ES-I3 (cell line): Measurements from ENCODE around the gene CAD.
A peak's percentile ranks its signal among the peaks of the same experiment; 100 is the strongest.

ENCODE experiments used
- H3K36me3 ChIP-seq: 2 replicates; pipeline ENCODE4 v1.6.1; 2013; ENCODE audit warnings: mild to moderate bottlenecking, low read length, control low read depth, moderate library complexity; ENCODE audit not compliant: insufficient read depth
- H3K4me1 ChIP-seq: 2 replicates; pipeline ENCODE4 v1.6.1; 2013; ENCODE audit warnings: mild to moderate bottlenecking, control low read depth, low read length; ENCODE audit not compliant: insufficient read depth
- H3K9ac ChIP-seq: 2 replicates; pipeline ENCODE4 v1.6.1; 2013; ENCODE audit warnings: low read depth, mild to moderate bottlenecking, low read length, moderate library complexity
- H3K9me3 ChIP-seq: 2 replicates; pipeline ENCODE4 v1.6.1; 2013; ENCODE audit warnings: mild to moderate bottlenecking, low read length, moderate library complexity; ENCODE audit not compliant: control insufficient read depth, insufficient read depth

The CAD gene

DNA sequence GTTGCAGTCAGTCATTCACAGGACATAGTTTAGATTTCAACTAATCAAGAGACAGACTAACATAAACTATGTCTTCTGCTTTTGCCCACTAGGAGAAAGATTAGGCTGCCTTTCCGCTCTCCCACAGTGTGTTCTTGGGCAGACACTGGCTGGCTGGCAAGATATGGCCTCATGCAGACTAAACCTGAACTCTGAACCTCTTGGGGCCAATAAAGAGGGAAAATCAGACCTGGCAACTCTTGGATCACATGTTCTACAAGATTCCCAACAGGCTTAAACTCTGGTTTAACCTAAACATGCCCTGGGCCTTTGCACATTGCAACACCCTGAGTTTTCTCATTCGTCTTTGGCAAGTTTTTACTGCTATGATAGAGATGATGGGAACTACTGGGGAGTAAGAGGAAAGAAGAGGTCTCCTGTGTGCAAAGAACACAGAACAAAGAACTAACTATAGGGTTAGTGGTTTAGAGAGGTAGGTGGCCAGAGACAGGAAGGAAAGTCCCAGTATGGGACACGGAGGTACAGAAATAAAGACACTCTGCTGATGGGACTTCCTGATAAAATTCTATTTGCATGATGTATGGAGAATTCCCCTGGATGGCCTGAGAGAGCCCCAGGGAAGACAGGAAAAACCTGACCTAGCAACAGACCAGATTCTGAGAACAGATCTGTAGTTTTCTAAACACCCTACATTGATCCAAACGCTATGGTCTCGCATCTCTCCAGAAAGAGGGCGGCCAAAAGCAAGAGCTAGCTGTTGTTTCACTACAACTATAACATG, 7.4 kb upstream of the CAD start:
- Histone ChIP-seq H3K9ac (no peak overlapping the region; the same call in 1 of the 2 replicates), H3K4me1 (peaks cover 5% of the 10 kb centered on the region; the same call in 1 of the 2 replicates), H3K9me3 (no peaks in the 10 kb centered on the region), H3K36me3 (peaks cover 24% of the 10 kb centered on the region)

DNA sequence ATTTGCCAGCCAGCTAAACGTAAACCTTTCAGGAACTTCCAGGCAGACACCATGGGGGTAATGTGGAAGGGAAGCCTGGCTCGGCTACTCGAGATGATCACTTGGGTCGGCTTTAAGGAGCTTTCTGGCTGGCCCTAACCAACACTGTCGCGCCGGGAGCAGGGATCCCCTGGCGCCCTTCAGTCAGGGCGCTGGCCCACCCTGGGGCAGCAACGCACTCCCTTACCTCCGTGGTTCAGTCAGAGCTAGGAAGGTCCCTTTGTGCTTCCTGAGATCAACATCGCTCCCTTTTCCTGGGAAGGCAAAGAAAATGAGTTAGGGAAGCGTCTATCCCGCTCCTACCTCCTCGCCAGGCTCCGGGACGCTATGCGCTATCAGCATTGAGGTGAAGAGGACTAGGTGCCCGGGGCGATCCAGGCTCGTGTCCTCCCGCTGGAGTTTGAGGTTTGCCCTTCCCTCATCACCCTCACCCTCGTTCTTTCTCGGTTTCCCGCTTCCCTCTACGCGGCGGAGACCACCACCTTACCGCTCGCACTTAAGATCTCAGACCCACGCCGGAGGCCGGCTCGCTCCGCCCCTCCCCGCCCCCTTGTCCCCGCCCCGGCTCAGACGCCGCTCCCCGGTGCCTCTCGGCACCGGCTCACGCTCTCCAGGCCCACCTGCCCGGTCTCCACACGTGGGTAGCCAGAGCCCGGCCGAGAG, 5.8 kb upstream of the CAD start:
- Histone ChIP-seq H3K4me1 (peaks cover 5% of the 10 kb centered on the region; the same call in 1 of the 2 replicates), H3K9ac (peak overlapping the region; percentile 76), H3K9me3 (no peaks in the 10 kb centered on the region), H3K36me3 (peaks cover 24% of the 10 kb centered on the region)

DNA sequence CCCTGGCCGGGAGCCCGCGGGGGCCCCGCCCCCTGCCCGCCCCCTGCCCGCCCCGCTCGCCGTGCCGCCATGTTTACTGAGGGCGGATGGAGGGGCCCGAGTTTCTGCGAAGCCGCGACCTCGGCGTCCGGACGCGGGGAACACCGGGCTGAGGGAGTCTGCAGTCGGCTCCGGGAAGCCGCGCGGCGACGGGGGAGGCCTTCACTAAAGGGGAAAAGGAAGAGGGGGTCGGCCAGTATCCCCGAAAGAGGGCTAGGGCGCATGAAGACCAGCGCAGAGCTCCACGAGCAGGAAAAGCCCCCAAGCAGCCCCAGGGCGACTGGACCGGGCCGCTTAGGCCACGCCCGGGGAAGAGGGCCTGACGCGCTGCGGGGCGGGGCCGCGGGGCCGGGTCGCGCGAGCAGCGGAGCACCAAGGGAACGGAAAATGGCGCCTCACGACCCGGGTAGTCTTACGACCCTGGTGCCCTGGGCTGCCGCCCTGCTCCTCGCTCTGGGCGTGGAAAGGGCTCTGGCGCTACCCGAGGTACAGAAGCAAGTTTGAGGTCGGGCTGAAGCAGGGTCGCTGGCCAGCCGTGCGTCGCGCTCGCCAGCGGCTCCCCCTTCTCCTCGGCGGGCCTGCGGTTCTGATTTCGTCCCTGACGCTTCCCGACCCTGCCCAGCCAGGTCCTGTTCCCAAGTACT, 5.1 kb upstream of the CAD start, which contains the start of the genes ATRAID and SLC5A6:
Gene ATRAID, plus strand, starts transcription at position 99 of the 683 bp plus-strand sequence. Its CDS starts 328 bp downstream, at position 427.
Gene SLC5A6, minus strand, starts transcription at position 326 of the 683 bp plus-strand sequence. CDS start 4,618 bp downstream, outside the sequence.
- peaks cover 18% of the 10 kb centered on the region for H3K36me3 ChIP-seq

DNA sequence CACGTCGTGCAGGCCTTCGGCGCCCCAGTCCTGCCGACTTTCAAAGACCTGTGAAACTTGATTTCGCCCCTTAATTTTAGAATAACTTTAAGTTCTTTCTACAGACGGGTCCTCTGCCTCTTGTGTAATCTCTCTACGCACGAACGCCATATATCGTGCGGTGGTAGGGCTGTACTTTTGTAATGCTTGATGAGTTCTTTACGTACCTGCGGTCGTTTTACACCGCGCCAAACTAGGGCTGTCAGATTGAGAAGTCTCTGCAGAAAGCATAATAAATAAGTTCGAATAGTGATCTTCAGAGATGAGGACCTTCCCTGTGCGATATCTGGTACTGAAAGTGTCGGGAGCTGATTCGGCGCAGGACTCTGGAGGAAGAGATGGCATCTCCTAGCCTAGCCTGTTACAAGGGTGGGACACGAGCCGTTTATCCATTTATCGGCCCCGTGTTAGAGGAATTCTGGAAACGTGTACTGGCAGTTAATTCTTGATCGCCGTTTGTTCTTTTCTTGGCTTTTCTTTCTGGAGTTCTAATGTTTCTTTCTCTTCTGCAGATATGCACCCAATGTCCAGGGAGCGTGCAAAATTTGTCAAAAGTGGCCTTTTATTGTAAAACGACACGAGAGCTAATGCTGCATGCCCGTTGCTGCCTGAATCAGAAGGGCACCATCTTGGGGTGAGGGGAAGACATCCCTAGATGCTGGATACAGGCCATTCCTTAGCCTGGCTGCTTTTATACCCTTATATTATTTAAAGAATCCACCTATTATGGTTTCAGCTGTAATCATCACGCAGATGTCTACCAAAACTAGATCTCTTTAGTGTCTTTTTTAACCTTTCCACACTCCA, 4.3 kb upstream of the CAD start:
- Histone ChIP-seq H3K9ac (peak overlapping the region; percentile 82), H3K4me1 (peaks cover 5% of the 10 kb centered on the region; the same call in 1 of the 2 replicates), H3K36me3 (peaks cover 13% of the 10 kb centered on the region; the same call in 1 of the 2 replicates), H3K9me3 (no peaks in the 10 kb centered on the region)

More for the DNA sequence above, 5.1 kb upstream of the CAD start, which contains the start of the genes ATRAID and SLC5A6:
- H3K4me1 ChIP-seq, result peaks cover 5% of the 10 kb centered on the region; the same call in 1 of the 2 replicates
- H3K9ac ChIP-seq, result peak within 1 kb of the TSS; percentile 82
- H3K9me3 ChIP-seq, result no peaks in the 10 kb centered on the region

DNA sequence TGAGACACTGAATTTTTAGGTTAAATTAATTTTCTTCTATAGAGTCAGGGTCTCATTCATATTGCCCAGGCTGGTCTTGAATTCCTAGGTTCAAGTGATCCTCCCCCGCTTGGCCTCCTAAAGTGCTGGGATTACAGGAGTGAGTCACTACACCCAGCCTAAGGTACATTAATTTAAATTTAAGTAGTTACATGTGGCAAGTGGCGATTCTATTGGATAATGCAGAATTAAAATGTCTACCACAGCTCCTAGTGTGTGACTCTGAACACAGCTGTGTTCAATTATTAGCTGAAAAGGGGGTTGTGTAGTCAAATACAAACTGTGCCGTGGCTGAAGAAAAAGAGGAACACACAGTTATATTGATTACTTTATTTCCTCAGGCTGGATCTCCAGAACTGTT, 2.2 kb upstream of the CAD start:
- peaks cover 23% of the 10 kb centered on the region for H3K36me3 ChIP-seq
- H3K9ac ChIP-seq, result no peak overlapping the region
- H3K4me1 ChIP-seq, result peaks cover 7% of the 10 kb centered on the region; the same call in 1 of the 2 replicates
- H3K9me3 ChIP-seq, result no peaks in the 10 kb centered on the region

DNA sequence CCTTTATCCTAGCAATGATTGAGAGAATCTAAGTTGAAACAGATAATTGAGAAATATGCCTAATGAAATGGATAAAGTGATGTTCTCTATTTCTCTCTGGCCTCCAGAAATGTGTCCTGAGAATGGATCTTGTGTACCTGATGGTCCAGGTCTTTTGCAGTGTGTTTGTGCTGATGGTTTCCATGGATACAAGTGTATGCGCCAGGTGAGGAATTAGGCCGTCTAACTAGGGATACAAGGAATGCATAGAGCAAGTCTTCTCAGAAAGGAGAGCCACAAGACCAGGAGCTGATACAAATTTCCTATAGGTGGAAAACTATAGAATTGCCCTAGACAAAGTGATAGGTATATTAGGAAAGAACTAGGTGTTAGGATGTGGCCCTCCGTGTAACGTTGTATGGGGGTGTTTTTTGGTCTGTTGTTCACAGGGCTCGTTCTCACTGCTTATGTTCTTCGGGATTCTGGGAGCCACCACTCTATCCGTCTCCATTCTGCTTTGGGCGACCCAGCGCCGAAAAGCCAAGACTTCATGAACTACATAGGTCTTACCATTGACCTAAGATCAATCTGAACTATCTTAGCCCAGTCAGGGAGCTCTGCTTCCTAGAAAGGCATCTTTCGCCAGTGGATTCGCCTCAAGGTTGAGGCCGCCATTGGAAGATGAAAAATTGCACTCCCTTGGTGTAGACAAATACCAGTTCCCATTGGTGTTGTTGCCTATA, 592 bp upstream of the CAD start:
- Histone ChIP-seq H3K9me3 (no peaks in the 10 kb centered on the region), H3K36me3 (peaks cover 26% of the 10 kb centered on the region), H3K4me1 (peaks cover 7% of the 10 kb centered on the region; the same call in 1 of the 2 replicates), H3K9ac (peak overlapping the region; percentile 98; the same call in 1 of the 2 replicates)

DNA sequence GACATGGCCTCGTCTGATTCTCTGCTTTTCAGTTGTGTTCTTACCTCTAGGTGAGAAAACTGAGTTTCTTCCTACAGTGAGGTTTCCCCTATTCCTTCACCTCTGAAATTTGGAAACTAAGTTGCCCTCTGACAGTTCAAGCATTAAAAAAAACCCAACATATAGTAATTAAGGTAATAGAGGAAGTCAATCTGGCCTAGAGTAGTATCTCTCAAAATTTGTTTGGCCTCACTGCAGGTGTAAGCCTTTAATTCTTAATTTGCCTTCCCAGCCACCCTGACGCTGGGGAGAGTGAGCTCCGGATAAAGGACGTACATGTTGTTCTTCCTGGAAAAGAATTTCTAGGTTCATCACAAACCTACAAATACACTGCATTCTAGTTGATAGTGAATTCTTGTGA, 1.4 kb downstream of the CAD start:
- Histone ChIP-seq H3K9ac (no peak overlapping the region), H3K9me3 (no peaks in the 10 kb centered on the region), H3K36me3 (peaks cover 36% of the 10 kb centered on the region), H3K4me1 (0 out of 2 replicates have a peak, but pooled peaks cover 7% of the 10 kb centered on the region)

DNA sequence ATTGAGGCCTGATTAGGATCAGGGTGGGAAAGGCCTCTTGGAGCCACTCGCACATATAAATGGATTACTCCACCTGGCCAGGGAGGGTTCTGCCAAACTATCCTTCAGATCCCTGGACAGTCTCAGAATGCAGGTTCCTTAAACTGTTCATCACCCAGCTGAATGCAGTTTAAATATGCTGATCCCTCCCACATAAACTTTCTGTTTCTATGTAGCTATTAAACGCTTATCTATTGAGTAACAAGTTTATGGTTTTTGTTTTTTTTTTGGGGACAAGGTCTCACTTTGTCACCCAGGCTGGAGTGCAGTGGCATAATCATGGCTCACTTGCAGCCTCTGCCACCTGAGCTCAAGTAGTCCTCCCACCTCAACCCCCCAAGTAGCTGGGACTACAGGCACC, 1.9 kb downstream of the CAD start:
- Histone ChIP-seq H3K9me3 (no peaks in the 10 kb centered on the region), H3K9ac (no peak overlapping the region), H3K36me3 (peaks cover 40% of the 10 kb centered on the region), H3K4me1 (0 out of 2 replicates have a peak, but pooled peaks cover 7% of the 10 kb centered on the region)

DNA sequence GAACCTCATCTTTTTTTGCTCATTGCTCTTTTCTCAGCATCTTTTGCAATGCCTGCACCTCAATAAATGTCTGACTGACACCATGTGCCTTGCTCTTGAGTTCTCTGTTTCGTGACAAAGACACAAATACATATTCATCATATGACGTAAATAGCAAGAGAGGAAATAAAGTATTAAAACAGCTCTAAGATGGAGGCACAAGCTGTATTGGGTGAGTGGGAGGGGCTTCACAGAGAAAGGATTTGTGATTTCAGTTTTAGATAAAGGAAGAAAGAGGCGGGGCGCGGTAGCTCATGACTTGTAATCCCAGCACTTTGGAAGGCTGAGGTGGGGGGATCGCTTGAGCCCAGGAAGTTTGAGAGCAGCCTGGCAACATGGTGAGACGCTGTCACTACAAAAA, 2.9 kb downstream of the CAD start:
- Histone ChIP-seq H3K9me3 (no peaks in the 10 kb centered on the region), H3K36me3 (peaks cover 44% of the 10 kb centered on the region), H3K9ac (no peak overlapping the region)

DNA sequence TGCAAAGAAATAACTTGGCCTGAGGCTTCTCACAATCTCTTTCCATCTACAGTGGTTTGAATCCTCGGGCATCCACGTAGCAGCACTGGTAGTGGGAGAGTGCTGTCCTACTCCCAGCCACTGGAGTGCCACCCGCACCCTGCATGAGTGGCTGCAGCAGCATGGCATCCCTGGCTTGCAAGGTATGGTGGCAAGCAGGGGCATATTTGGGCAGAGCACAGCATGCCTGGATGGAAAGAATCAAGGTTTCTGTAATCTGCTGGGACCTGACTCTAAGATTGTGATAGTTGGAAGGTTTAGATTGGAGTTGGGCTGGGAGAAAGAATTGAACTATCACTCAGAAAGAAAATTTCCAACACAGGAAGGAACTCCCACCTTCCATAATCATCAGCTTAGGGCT, 4.0 kb downstream of the CAD start:
- peaks cover 41% of the 10 kb centered on the region for H3K36me3 ChIP-seq
- H3K9ac ChIP-seq, result no peak overlapping the region
- H3K9me3 ChIP-seq, result no peaks in the 10 kb centered on the region
- H3K4me1 ChIP-seq, result 0 out of 2 replicates have a peak, but pooled peaks cover 7% of the 10 kb centered on the region

More for the DNA sequence above, 2.9 kb downstream of the CAD start:
- H3K4me1 ChIP-seq, result 0 out of 2 replicates have a peak, but pooled peaks cover 7% of the 10 kb centered on the region

DNA sequence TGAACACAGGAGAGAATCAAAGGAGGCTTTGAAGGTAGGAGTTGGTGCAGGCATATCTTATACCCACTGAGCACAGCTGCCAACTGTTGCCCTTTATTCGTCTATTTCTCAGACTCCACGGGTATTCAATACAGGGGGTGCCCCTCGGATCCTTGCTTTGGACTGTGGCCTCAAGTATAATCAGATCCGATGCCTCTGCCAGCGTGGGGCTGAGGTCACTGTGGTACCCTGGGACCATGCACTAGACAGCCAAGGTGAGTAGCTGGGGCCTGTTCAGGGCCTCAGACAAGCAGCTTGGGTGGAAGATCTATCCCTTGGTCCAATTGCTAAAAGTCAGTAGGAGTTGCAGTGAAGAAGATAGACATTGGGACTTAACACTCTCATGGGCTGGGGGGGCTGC, 5.2 kb downstream of the CAD start:
- H3K36me3 ChIP-seq, result peaks cover 47% of the 10 kb centered on the region
- 0 out of 2 replicates have a peak, but pooled peaks cover 7% of the 10 kb centered on the region for H3K4me1 ChIP-seq
- H3K9me3 ChIP-seq, result no peaks in the 10 kb centered on the region
- no peak overlapping the region for H3K9ac ChIP-seq

DNA sequence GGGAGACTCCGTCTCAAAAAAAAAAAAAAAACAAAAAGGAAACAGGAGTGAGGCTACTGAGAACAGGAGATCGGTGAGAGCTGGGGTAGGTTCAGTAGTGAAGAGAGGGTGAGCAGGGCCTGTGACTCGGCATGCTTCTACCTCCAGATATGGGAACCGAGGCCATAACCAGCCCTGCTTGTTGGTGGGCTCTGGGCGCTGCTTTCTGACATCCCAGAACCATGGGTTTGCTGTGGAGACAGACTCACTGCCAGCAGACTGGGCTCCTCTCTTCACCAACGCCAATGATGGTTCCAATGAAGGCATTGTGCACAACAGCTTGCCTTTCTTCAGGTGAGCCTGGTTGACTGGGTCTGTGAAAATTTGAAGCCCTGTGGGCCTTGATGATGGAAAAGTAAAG, 6.2 kb downstream of the CAD start:
- H3K4me1 ChIP-seq, result 0 out of 2 replicates have a peak, but pooled peaks cover 1% of the 10 kb centered on the region
- H3K36me3 ChIP-seq, result peaks cover 45% of the 10 kb centered on the region
- H3K9me3 ChIP-seq, result no peaks in the 10 kb centered on the region
- H3K9ac ChIP-seq, result no peak overlapping the region

DNA sequence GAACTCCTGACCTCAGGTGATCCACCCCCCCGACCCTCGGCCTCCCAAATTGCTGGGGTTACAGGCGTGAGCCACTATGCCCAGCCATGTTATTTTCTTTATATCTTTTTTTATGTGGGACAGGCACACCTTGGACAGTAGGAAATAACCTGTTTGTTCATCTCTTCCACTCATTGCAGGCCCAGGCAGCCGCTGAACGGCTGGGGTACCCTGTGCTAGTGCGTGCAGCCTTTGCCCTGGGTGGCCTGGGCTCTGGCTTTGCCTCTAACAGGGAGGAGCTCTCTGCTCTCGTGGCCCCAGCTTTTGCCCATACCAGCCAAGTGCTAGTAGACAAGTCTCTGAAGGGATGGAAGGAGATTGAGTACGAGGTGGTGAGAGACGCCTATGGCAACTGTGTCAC, 8.4 kb downstream of the CAD start:
- no peaks in the 10 kb centered on the region for H3K4me1 ChIP-seq
- no peak overlapping the region for H3K9ac ChIP-seq
- no peaks in the 10 kb centered on the region for H3K9me3 ChIP-seq
- peaks cover 32% of the 10 kb centered on the region for H3K36me3 ChIP-seq
